Calu3 (cell line): Measurements from ENCODE around the gene MUSK. TPM values are rescaled to one million over a fixed set of nuclear protein-coding genes. Genes with fewer than 3 reads are reported as not detected.

Source experiments
- BruUV-seq: library from RNA; stranded (reverse); fragments of 400-500 nt; replicated peaks from 2 replicates; lab custom pipeline; 2021; lab: Mats Ljungman, UMichigan
- CTCF ChIA-PET: fragments of 300-600 bp; sonication (Branson Sonifier 250); formaldehyde crosslinking; loops from one replicate; lab custom pipeline; 2022; ENCODE audit warnings: antibody characterized with exemption; lab: Charles Lee
- DNase-seq: peaks from one replicate; pipeline ENCODE4 v3.0.0; 2022
- H3K27ac Mint-ChIP-seq: one replicate; pipeline ENCODE4 v1.8.0; 2022; ENCODE audit warnings: mixed read lengths; ENCODE audit not compliant: unreplicated experiment
- H3K27me3 Mint-ChIP-seq: one replicate; pipeline ENCODE4 v1.8.0; 2022; ENCODE audit warnings: mixed read lengths; ENCODE audit not compliant: unreplicated experiment
- H3K36me3 Mint-ChIP-seq: one replicate; pipeline ENCODE4 v1.8.0; 2022; ENCODE audit warnings: mild to moderate bottlenecking, moderate library complexity, mixed read lengths; ENCODE audit not compliant: insufficient read depth, unreplicated experiment
- H3K4me1 Mint-ChIP-seq: one replicate; pipeline ENCODE4 v1.8.0; 2022; ENCODE audit warnings: mild to moderate bottlenecking, low read depth, mixed read lengths; ENCODE audit not compliant: unreplicated experiment
- H3K4me3 Mint-ChIP-seq: one replicate; pipeline ENCODE4 v1.8.0; 2022; ENCODE audit warnings: mild to moderate bottlenecking, low read depth, moderate library complexity, mixed read lengths; ENCODE audit not compliant: unreplicated experiment
- H3K9me3 Mint-ChIP-seq: one replicate; pipeline ENCODE4 v1.8.0; 2022; ENCODE audit warnings: low read depth, mixed read lengths; ENCODE audit not compliant: unreplicated experiment
- intact Hi-C: fragments of 100-400 bp; cut with micrococcal nuclease; formaldehyde crosslinking; loops from one replicate; pipeline ENCODE4 v1.10.0; 2022; ENCODE audit not compliant: unreplicated experiment
- total RNA-seq: library from RNA; stranded (reverse); gene quantifications from 2 replicates; pipeline ENCODE4 v1.2.3, GENCODE V29; 2022
- TF ChIP-seq, protein P1 (sequence below): fragments of 200-600 bp; IDR thresholded peaks from one replicate; pipeline ENCODE4 v1.8.0; 2022; ENCODE audit warnings: antibody characterized with exemption; ENCODE audit not compliant: unreplicated experiment

The MUSK gene
- total RNA-seq, 1 experiment from 2014 or later = not detected

GRCh38 chr9:110801426-110801825 is 132.8 kb downstream of the MUSK start:
- Mint-ChIP-seq H3K27ac (no peak overlapping the region), H3K4me3 (no peak overlapping the region), H3K27me3 (no peaks in the 10 kb centered on the region), H3K4me1 (peaks cover 22% of the 10 kb centered on the region), H3K36me3 (no peaks in the 10 kb centered on the region), H3K9me3 (peaks cover 2% of the 10 kb centered on the region)
- intact Hi-C loops = no loop called here
- DNase-seq = no peak
- CTCF ChIA-PET = interaction anchor here (0.6 kb wide), 1 partner anchor 1533 kb away, joined by 6 read pairs; no protein-coding TSS in a partner anchor
- TF ChIP-seq, protein P1, sequence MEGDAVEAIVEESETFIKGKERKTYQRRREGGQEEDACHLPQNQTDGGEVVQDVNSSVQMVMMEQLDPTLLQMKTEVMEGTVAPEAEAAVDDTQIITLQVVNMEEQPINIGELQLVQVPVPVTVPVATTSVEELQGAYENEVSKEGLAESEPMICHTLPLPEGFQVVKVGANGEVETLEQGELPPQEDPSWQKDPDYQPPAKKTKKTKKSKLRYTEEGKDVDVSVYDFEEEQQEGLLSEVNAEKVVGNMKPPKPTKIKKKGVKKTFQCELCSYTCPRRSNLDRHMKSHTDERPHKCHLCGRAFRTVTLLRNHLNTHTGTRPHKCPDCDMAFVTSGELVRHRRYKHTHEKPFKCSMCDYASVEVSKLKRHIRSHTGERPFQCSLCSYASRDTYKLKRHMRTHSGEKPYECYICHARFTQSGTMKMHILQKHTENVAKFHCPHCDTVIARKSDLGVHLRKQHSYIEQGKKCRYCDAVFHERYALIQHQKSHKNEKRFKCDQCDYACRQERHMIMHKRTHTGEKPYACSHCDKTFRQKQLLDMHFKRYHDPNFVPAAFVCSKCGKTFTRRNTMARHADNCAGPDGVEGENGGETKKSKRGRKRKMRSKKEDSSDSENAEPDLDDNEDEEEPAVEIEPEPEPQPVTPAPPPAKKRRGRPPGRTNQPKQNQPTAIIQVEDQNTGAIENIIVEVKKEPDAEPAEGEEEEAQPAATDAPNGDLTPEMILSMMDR = no peak
- BruUV-seq = no TSS peak

- Mint-ChIP-seq H3K4me1 (peaks cover 16% of the 10 kb centered on the region), H3K36me3 (no peaks in the 10 kb centered on the region), H3K27me3 (no peaks in the 10 kb centered on the region), H3K4me3 (no peak overlapping the region), H3K27ac (peak overlapping the region; percentile 79), H3K9me3 (peaks cover 2% of the 10 kb centered on the region)
- CTCF ChIA-PET = no interaction called here
- TF ChIP-seq, protein P1 = no peak
- intact Hi-C loops = no loop called here
- DNase-seq = no peak
- no TSS peak for BruUV-seq
Observed at GRCh38 chr9:110802416-110803035, 133.9 kb downstream of the MUSK start.

GRCh38 chr9:110807956-110808598 is 139.5 kb downstream of the MUSK start:
- H3K9me3 Mint-ChIP-seq = no peaks in the 10 kb centered on the region
- TF ChIP-seq, protein P1 = no peak
- CTCF ChIA-PET = no interaction called here
- H3K4me1 Mint-ChIP-seq = peaks cover 13% of the 10 kb centered on the region
- intact Hi-C loops = no loop called here
- H3K27me3 Mint-ChIP-seq = no peaks in the 10 kb centered on the region
- H3K4me3 Mint-ChIP-seq = no peak overlapping the region
- H3K27ac Mint-ChIP-seq = no peak overlapping the region
- no peaks in the 10 kb centered on the region for H3K36me3 Mint-ChIP-seq
- no peak for DNase-seq
- no TSS peak for BruUV-seq

DNA sequence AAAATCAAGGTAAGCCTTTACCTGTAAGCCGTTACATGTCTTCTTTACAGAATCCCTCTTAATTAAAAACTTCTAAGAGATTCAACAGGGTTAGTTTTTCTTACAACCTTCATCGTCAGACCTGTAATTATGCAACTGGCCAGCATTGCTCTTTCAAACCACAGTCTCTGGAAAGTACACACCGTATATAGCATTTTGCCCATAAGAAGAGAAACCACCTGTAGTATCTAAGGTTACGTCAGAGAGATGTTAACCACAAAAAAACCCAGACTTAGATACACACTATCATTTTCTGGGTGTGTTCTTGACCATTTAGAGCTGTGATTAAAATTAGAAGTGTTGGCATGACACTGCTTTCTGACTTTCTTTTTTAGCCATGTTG is 140.0 kb downstream of the MUSK start:
- peaks cover 14% of the 10 kb centered on the region for H3K4me1 Mint-ChIP-seq
- no peak for DNase-seq
- no TSS peak for BruUV-seq
- TF ChIP-seq, protein P1 = no peak
- no peaks in the 10 kb centered on the region for H3K9me3 Mint-ChIP-seq
- no peak overlapping the region for H3K4me3 Mint-ChIP-seq
- no peaks in the 10 kb centered on the region for H3K27me3 Mint-ChIP-seq
- CTCF ChIA-PET = no interaction called here
- intact Hi-C loops = no loop called here
- H3K27ac Mint-ChIP-seq = no peak overlapping the region
- H3K36me3 Mint-ChIP-seq = no peaks in the 10 kb centered on the region
